ENCODE data around the gene AGK.
"Not testable (repeated sequence)": the region's sequence is repeated elsewhere in the genome, so short reads cannot be mapped to it uniquely, and the experiment has no call there.

AGK gene

DNA sequence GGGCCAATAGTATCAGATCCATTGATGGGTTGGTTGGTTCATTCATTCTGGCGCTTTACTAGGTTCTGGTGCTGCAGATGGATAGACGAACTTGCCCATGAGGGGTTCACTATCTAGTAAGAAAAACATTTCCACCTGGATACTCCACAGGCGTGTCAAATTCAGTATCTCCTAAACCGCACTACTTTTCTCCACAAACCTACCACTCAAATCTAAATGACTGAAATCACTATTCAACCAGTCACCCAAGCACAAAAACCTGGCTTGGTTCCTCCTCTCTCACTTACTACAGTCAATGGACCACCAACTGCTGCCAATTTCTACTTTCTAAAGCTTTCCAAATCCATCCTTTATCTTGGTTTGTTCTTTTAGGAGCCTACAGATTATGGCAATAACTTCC is 572 bp downstream of the AGK start:
- no peak for DNase-seq (ENCODE audit: low read depth in 1 of 2, low spot score in 1 of 2)
- H3K4me3 ChIP-seq (replicated peaks; ENCODE audit: insufficient read depth, low read length), result peak overlapping the region; percentile 90
- TF ChIP-seq GABPA (IDR thresholded peaks at IDR 0.05; ENCODE audit: low read depth), result no peak
- TF ChIP-seq, protein P1, sequence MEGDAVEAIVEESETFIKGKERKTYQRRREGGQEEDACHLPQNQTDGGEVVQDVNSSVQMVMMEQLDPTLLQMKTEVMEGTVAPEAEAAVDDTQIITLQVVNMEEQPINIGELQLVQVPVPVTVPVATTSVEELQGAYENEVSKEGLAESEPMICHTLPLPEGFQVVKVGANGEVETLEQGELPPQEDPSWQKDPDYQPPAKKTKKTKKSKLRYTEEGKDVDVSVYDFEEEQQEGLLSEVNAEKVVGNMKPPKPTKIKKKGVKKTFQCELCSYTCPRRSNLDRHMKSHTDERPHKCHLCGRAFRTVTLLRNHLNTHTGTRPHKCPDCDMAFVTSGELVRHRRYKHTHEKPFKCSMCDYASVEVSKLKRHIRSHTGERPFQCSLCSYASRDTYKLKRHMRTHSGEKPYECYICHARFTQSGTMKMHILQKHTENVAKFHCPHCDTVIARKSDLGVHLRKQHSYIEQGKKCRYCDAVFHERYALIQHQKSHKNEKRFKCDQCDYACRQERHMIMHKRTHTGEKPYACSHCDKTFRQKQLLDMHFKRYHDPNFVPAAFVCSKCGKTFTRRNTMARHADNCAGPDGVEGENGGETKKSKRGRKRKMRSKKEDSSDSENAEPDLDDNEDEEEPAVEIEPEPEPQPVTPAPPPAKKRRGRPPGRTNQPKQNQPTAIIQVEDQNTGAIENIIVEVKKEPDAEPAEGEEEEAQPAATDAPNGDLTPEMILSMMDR (IDR thresholded peaks at IDR 0.05; ENCODE audit: insufficient read depth, low read length), result no peak
- no peak for TF ChIP-seq SPI1 (IDR thresholded peaks at IDR 0.05; ENCODE audit: borderline replicate concordance, low read depth)
- TF ChIP-seq, protein P2, sequence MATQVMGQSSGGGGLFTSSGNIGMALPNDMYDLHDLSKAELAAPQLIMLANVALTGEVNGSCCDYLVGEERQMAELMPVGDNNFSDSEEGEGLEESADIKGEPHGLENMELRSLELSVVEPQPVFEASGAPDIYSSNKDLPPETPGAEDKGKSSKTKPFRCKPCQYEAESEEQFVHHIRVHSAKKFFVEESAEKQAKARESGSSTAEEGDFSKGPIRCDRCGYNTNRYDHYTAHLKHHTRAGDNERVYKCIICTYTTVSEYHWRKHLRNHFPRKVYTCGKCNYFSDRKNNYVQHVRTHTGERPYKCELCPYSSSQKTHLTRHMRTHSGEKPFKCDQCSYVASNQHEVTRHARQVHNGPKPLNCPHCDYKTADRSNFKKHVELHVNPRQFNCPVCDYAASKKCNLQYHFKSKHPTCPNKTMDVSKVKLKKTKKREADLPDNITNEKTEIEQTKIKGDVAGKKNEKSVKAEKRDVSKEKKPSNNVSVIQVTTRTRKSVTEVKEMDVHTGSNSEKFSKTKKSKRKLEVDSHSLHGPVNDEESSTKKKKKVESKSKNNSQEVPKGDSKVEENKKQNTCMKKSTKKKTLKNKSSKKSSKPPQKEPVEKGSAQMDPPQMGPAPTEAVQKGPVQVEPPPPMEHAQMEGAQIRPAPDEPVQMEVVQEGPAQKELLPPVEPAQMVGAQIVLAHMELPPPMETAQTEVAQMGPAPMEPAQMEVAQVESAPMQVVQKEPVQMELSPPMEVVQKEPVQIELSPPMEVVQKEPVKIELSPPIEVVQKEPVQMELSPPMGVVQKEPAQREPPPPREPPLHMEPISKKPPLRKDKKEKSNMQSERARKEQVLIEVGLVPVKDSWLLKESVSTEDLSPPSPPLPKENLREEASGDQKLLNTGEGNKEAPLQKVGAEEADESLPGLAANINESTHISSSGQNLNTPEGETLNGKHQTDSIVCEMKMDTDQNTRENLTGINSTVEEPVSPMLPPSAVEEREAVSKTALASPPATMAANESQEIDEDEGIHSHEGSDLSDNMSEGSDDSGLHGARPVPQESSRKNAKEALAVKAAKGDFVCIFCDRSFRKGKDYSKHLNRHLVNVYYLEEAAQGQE (IDR thresholded peaks at IDR 0.05; ENCODE audit: insufficient replicate concordance, low read depth), result no peak
- no peak for TF ChIP-seq POLR2AphosphoS5 (IDR thresholded peaks at IDR 0.05; ENCODE audit: low read depth)
- H3K27me3 ChIP-seq (ENCODE audit: insufficient read depth, poor library complexity, severe bottlenecking), result no peaks in the 10 kb centered on the region
- H3K27ac ChIP-seq (replicated peaks), result peak overlapping the region; percentile 51

DNA sequence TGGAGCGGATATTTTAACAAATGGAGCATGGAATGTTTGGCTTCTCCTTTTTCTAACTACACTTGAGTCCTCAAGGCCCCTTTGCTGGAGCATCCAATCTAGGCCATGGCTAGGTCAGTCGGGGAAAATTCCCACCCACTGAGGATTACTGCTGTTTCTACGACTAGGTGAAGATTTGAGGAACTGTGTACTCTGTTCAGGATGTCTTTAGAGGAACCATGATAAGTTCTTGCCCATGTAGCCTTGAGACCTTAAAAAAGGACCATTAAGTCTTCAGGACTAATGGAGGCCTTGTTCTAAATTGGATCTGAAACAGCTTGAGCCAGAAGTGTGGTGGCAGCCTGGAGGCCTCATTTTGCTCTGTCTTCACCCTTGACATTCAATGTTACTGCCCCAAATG is 6.2 kb downstream of the AGK start:
- Histone ChIP-seq H3K27ac (replicated peaks) (no peak overlapping the region), H3K27me3 (ENCODE audit: insufficient read depth, poor library complexity, severe bottlenecking) (no peaks in the 10 kb centered on the region), H3K4me3 (replicated peaks; ENCODE audit: insufficient read depth, low read length) (no peak overlapping the region)
- no peak for TF ChIP-seq GABPA (IDR thresholded peaks at IDR 0.05; ENCODE audit: low read depth)
- TF ChIP-seq SPI1 (IDR thresholded peaks at IDR 0.05; ENCODE audit: borderline replicate concordance, low read depth), result peak; percentile 26; the same call in 1 of the 2 replicates
- DNase-seq (ENCODE audit: low read depth in 1 of 2, low spot score in 1 of 2), result no peak

DNA sequence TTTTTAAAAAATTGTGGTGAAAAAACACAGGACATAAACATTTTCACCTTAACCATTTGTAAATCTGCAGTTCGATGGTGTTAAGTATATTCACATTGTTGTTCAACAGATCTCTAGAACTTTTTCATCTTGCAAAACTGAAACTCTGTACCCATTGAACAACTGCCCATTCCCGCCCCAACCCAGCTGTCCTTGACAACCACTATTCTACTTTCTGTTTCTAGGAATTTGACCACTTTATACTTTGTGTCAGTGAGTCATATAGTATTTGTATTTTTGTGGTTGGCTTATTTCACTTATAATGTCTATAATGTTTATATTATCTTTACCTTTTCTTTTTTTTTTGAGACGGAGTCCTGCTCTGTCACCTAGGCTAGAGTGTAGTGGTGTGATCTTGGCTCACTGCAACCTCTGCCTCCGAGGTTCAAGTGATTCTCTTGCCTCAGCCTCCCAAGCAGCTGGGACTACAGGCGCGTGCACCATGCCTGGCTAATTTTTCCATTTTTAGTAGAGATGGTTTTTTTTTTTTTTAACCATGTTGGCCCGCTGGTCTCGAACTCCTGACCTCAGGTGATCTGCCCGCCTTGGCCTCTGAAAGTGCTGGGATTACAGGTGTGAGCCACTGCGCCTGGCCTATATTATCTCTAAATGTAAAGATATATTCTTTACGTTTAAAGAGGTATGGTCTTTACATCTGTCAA is 6.8 kb downstream of the AGK start:
- DNase-seq (ENCODE audit: low read depth in 1 of 2, low spot score in 1 of 2); H3K27me3 ChIP-seq (ENCODE audit: insufficient read depth, poor library complexity, severe bottlenecking); H3K4me3 ChIP-seq (replicated peaks; ENCODE audit: insufficient read depth, low read length); H3K27ac ChIP-seq (replicated peaks): not testable (repeated sequence)

DNA sequence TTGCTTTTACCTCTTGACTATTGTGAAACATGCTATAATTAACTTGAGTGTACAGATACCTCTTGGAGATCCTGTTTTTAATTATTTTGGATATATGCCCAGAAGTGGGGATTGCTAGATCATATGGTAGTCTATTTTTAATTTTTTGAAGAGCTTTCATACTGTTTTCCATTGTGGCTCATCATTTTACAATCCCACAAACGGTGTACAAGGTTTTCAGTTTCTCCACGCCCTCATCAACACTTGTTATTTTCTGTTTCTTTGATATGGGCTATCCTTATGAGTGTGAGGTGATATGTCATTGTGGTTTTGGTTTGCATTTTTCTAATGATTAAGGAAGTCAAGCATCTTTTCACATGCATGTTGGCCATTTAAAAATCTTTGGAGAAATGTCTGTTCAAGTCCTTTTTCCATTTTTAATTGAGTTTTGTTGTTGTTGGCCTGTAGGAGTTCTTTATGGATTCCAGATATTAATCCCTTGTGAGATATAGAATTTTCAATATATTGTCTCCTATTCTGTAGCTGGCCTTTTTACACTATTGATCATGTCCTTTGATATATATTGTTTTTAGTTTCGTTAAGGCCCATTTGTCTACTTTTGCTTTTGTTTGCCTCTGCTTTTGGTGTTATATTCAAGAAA is 7.5 kb downstream of the AGK start:
- no peak for DNase-seq (ENCODE audit: low read depth in 1 of 2, low spot score in 1 of 2)
- TF ChIP-seq GABPA (IDR thresholded peaks at IDR 0.05; ENCODE audit: low read depth) (no peak), SPI1 (IDR thresholded peaks at IDR 0.05; ENCODE audit: borderline replicate concordance, low read depth) (no peak), POLR2AphosphoS5 (IDR thresholded peaks at IDR 0.05; ENCODE audit: low read depth) (no peak)
- TF ChIP-seq, protein P1 (IDR thresholded peaks at IDR 0.05; ENCODE audit: insufficient read depth, low read length), result no peak
- TF ChIP-seq, protein P2 (IDR thresholded peaks at IDR 0.05; ENCODE audit: insufficient replicate concordance, low read depth), result no peak
- H3K27me3 ChIP-seq (ENCODE audit: insufficient read depth, poor library complexity, severe bottlenecking), result no peaks in the 10 kb centered on the region
- no peak overlapping the region for H3K27ac ChIP-seq (replicated peaks)
- no peak overlapping the region for H3K4me3 ChIP-seq (replicated peaks; ENCODE audit: insufficient read depth, low read length)

Data from HL-60 (cell line).